ENCODE measurements around the gene RGS5.

DNA sequence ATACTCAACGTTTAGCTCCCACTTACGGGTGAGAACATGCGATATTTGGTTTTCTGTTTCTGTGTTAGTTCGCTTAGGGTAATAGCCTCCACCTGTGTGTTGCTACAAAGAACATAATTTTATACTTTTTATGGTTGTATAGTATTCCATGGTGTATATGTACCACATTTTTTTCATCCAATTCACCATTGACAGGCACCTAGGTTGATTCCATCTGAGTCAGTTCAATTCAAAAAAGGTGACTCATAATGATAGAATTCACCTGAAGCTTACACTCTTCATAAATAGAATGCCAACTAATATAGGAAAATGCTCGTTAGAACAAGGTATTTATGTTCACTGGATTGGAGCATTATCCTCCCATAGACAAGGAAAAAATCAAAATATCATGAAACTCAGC is 95.1 kb downstream of the RGS5 start:
- TF ChIP-seq GATA3 (IDR thresholded peaks at IDR 0.05; ENCODE audit: low read depth, low read length) (no peak), GATA2 (IDR thresholded peaks at IDR 0.05; ENCODE audit: low read depth, low read length) (no peak)

All from SH-SY5Y (cell line).